Measurements from ENCODE around the gene TTLL9.

The TTLL9 gene

GRCh38 chr20:31930779-31931178 lies 60.3 kb downstream of the TTLL9 start:
- H3K27me3 ChIP-seq (ENCODE audit: insufficient read depth, low read length): peaks cover 21% of the 10 kb centered on the region; the same call in 1 of the 2 replicates
- no peak overlapping the region for H3K27ac ChIP-seq (ENCODE audit: low read depth, low read length)
- H3K36me3 ChIP-seq (ENCODE audit: insufficient read depth, low read length): no peaks in the 10 kb centered on the region
- no peaks in the 10 kb centered on the region for H3K79me2 ChIP-seq (ENCODE audit: control insufficient read depth, insufficient read depth, low read length, unreplicated experiment)
- H3K4me1 ChIP-seq (ENCODE audit: control insufficient read depth, insufficient read depth, low read length, unreplicated experiment): no peaks in the 10 kb centered on the region
- H3K4me3 ChIP-seq (ENCODE audit: low read depth, low read length): no peak overlapping the region
- H2AFZ ChIP-seq (ENCODE audit: low read length, unreplicated experiment): no peak overlapping the region

- Histone ChIP-seq H3K4me3 (ENCODE audit: low read depth, low read length) (no peak overlapping the region), H3K79me2 (ENCODE audit: control insufficient read depth, insufficient read depth, low read length, unreplicated experiment) (no peaks in the 10 kb centered on the region), H2AFZ (ENCODE audit: low read length, unreplicated experiment) (no peak overlapping the region), H3K4me1 (ENCODE audit: control insufficient read depth, insufficient read depth, low read length, unreplicated experiment) (no peaks in the 10 kb centered on the region), H3K27me3 (ENCODE audit: insufficient read depth, low read length) (0 out of 2 replicates have a peak, but pooled peaks cover 10% of the 10 kb centered on the region), H3K36me3 (ENCODE audit: insufficient read depth, low read length) (no peaks in the 10 kb centered on the region), H3K27ac (ENCODE audit: low read depth, low read length) (no peak overlapping the region)
These were observed 63.3 kb downstream of the TTLL9 start for GRCh38 chr20:31933698-31934097.

- Histone ChIP-seq H3K4me1 (ENCODE audit: control insufficient read depth, insufficient read depth, low read length, unreplicated experiment) (no peaks in the 10 kb centered on the region), H3K27ac (ENCODE audit: low read depth, low read length) (no peak overlapping the region), H3K4me3 (ENCODE audit: low read depth, low read length) (no peak overlapping the region), H3K79me2 (ENCODE audit: control insufficient read depth, insufficient read depth, low read length, unreplicated experiment) (no peaks in the 10 kb centered on the region), H3K27me3 (ENCODE audit: insufficient read depth, low read length) (0 out of 2 replicates have a peak, but pooled peaks cover 8% of the 10 kb centered on the region), H3K36me3 (ENCODE audit: insufficient read depth, low read length) (no peaks in the 10 kb centered on the region), H2AFZ (ENCODE audit: low read length, unreplicated experiment) (no peak overlapping the region)
These were observed 64.1 kb downstream of the TTLL9 start for GRCh38 chr20:31934491-31934890.

- H2AFZ ChIP-seq (ENCODE audit: low read length, unreplicated experiment): no peak overlapping the region
- no peaks in the 10 kb centered on the region for H3K4me1 ChIP-seq (ENCODE audit: control insufficient read depth, insufficient read depth, low read length, unreplicated experiment)
- no peaks in the 10 kb centered on the region for H3K36me3 ChIP-seq (ENCODE audit: insufficient read depth, low read length)
- no peak overlapping the region for H3K27ac ChIP-seq (ENCODE audit: low read depth, low read length)
- no peak overlapping the region for H3K4me3 ChIP-seq (ENCODE audit: low read depth, low read length)
- no peaks in the 10 kb centered on the region for H3K79me2 ChIP-seq (ENCODE audit: control insufficient read depth, insufficient read depth, low read length, unreplicated experiment)
- 0 out of 2 replicates have a peak, but pooled peaks cover 7% of the 10 kb centered on the region for H3K27me3 ChIP-seq (ENCODE audit: insufficient read depth, low read length)
These were observed 64.7 kb downstream of the TTLL9 start for GRCh38 chr20:31934968-31935764.

GRCh38 chr20:31936420-31936819 lies 66.0 kb downstream of the TTLL9 start:
- Histone ChIP-seq H3K4me3 (ENCODE audit: low read depth, low read length) (no peak overlapping the region), H3K27me3 (ENCODE audit: insufficient read depth, low read length) (no peaks in the 10 kb centered on the region), H3K27ac (ENCODE audit: low read depth, low read length) (no peak overlapping the region), H2AFZ (ENCODE audit: low read length, unreplicated experiment) (no peak overlapping the region), H3K4me1 (ENCODE audit: control insufficient read depth, insufficient read depth, low read length, unreplicated experiment) (no peaks in the 10 kb centered on the region), H3K36me3 (ENCODE audit: insufficient read depth, low read length) (no peaks in the 10 kb centered on the region), H3K79me2 (ENCODE audit: control insufficient read depth, insufficient read depth, low read length, unreplicated experiment) (no peaks in the 10 kb centered on the region)

GRCh38 chr20:31937820-31938219 lies 67.4 kb downstream of the TTLL9 start:
- no peak overlapping the region for H3K27ac ChIP-seq (ENCODE audit: low read depth, low read length)
- no peaks in the 10 kb centered on the region for H3K36me3 ChIP-seq (ENCODE audit: insufficient read depth, low read length)
- H3K4me3 ChIP-seq (ENCODE audit: low read depth, low read length): no peak overlapping the region
- H3K4me1 ChIP-seq (ENCODE audit: control insufficient read depth, insufficient read depth, low read length, unreplicated experiment): no peaks in the 10 kb centered on the region
- no peaks in the 10 kb centered on the region for H3K27me3 ChIP-seq (ENCODE audit: insufficient read depth, low read length)
- no peaks in the 10 kb centered on the region for H3K79me2 ChIP-seq (ENCODE audit: control insufficient read depth, insufficient read depth, low read length, unreplicated experiment)
- no peak overlapping the region for H2AFZ ChIP-seq (ENCODE audit: low read length, unreplicated experiment)

- Histone ChIP-seq H3K4me3 (ENCODE audit: low read depth, low read length) (no peak overlapping the region), H3K79me2 (ENCODE audit: control insufficient read depth, insufficient read depth, low read length, unreplicated experiment) (no peaks in the 10 kb centered on the region), H3K4me1 (ENCODE audit: control insufficient read depth, insufficient read depth, low read length, unreplicated experiment) (no peaks in the 10 kb centered on the region), H2AFZ (ENCODE audit: low read length, unreplicated experiment) (no peak overlapping the region), H3K36me3 (ENCODE audit: insufficient read depth, low read length) (no peaks in the 10 kb centered on the region), H3K27me3 (ENCODE audit: insufficient read depth, low read length) (no peaks in the 10 kb centered on the region), H3K27ac (ENCODE audit: low read depth, low read length) (no peak overlapping the region)
These were observed 69.2 kb downstream of the TTLL9 start for GRCh38 chr20:31939661-31940060.

GRCh38 chr20:31943052-31943471 lies 72.6 kb downstream of the TTLL9 start:
- Histone ChIP-seq H3K36me3 (ENCODE audit: insufficient read depth, low read length) (peaks cover 10% of the 10 kb centered on the region), H3K4me3 (ENCODE audit: low read depth, low read length) (no peak overlapping the region), H3K27ac (ENCODE audit: low read depth, low read length) (no peak overlapping the region), H3K27me3 (ENCODE audit: insufficient read depth, low read length) (no peaks in the 10 kb centered on the region), H3K4me1 (ENCODE audit: control insufficient read depth, insufficient read depth, low read length, unreplicated experiment) (no peaks in the 10 kb centered on the region), H3K79me2 (ENCODE audit: control insufficient read depth, insufficient read depth, low read length, unreplicated experiment) (no peaks in the 10 kb centered on the region), H2AFZ (ENCODE audit: low read length, unreplicated experiment) (no peak overlapping the region)

- H3K4me1 ChIP-seq (ENCODE audit: control insufficient read depth, insufficient read depth, low read length, unreplicated experiment): peaks cover 2% of the 10 kb centered on the region
- H2AFZ ChIP-seq (ENCODE audit: low read length, unreplicated experiment): no peak overlapping the region
- peaks cover 8% of the 10 kb centered on the region for H3K79me2 ChIP-seq (ENCODE audit: control insufficient read depth, insufficient read depth, low read length, unreplicated experiment)
- peaks cover 26% of the 10 kb centered on the region for H3K36me3 ChIP-seq (ENCODE audit: insufficient read depth, low read length)
- no peak overlapping the region for H3K4me3 ChIP-seq (ENCODE audit: low read depth, low read length)
- H3K27ac ChIP-seq (ENCODE audit: low read depth, low read length): no peak overlapping the region
- no peaks in the 10 kb centered on the region for H3K27me3 ChIP-seq (ENCODE audit: insufficient read depth, low read length)
These were observed 74.9 kb downstream of the TTLL9 start for GRCh38 chr20:31945319-31945718.

GRCh38 chr20:31945785-31946184 lies 75.4 kb downstream of the TTLL9 start:
- Histone ChIP-seq H3K27me3 (ENCODE audit: insufficient read depth, low read length) (no peaks in the 10 kb centered on the region), H3K4me1 (ENCODE audit: control insufficient read depth, insufficient read depth, low read length, unreplicated experiment) (peaks cover 6% of the 10 kb centered on the region), H3K27ac (ENCODE audit: low read depth, low read length) (no peak overlapping the region), H2AFZ (ENCODE audit: low read length, unreplicated experiment) (no peak overlapping the region), H3K36me3 (ENCODE audit: insufficient read depth, low read length) (peaks cover 26% of the 10 kb centered on the region), H3K4me3 (ENCODE audit: low read depth, low read length) (no peak overlapping the region), H3K79me2 (ENCODE audit: control insufficient read depth, insufficient read depth, low read length, unreplicated experiment) (peaks cover 13% of the 10 kb centered on the region)

- H2AFZ ChIP-seq (ENCODE audit: low read length, unreplicated experiment): no peak overlapping the region
- no peaks in the 10 kb centered on the region for H3K27me3 ChIP-seq (ENCODE audit: insufficient read depth, low read length)
- H3K4me3 ChIP-seq (ENCODE audit: low read depth, low read length): no peak overlapping the region
- H3K27ac ChIP-seq (ENCODE audit: low read depth, low read length): no peak overlapping the region
- peaks cover 9% of the 10 kb centered on the region for H3K4me1 ChIP-seq (ENCODE audit: control insufficient read depth, insufficient read depth, low read length, unreplicated experiment)
- H3K36me3 ChIP-seq (ENCODE audit: insufficient read depth, low read length): peaks cover 26% of the 10 kb centered on the region
- peaks cover 23% of the 10 kb centered on the region for H3K79me2 ChIP-seq (ENCODE audit: control insufficient read depth, insufficient read depth, low read length, unreplicated experiment)
These were observed 77.6 kb downstream of the TTLL9 start for GRCh38 chr20:31948008-31948407.
